ENCODE measurements around the gene NAGS.

- TF ChIP-seq, protein P1, sequence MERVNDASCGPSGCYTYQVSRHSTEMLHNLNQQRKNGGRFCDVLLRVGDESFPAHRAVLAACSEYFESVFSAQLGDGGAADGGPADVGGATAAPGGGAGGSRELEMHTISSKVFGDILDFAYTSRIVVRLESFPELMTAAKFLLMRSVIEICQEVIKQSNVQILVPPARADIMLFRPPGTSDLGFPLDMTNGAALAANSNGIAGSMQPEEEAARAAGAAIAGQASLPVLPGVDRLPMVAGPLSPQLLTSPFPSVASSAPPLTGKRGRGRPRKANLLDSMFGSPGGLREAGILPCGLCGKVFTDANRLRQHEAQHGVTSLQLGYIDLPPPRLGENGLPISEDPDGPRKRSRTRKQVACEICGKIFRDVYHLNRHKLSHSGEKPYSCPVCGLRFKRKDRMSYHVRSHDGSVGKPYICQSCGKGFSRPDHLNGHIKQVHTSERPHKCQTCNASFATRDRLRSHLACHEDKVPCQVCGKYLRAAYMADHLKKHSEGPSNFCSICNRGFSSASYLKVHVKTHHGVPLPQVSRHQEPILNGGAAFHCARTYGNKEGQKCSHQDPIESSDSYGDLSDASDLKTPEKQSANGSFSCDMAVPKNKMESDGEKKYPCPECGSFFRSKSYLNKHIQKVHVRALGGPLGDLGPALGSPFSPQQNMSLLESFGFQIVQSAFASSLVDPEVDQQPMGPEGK (CRISPR knock-in tag; IDR thresholded peaks at IDR 0.05; ENCODE audit: borderline replicate concordance) = no peak
- no peak for TF ChIP-seq ZFP30 (CRISPR knock-in tag; IDR thresholded peaks at IDR 0.05)
- TF ChIP-seq ZC3H10 (CRISPR knock-in tag; IDR thresholded peaks at IDR 0.05) = no peak
- TF ChIP-seq OSR1 (CRISPR knock-in tag; IDR thresholded peaks at IDR 0.05) = no peak
- TF ChIP-seq RARB (CRISPR knock-in tag; IDR thresholded peaks at IDR 0.05) = no peak
Measured at GRCh38 chr17:43986225-43986981, 18.0 kb upstream of the NAGS start.
